Measurements from ENCODE around the gene GLI2.

DNA sequence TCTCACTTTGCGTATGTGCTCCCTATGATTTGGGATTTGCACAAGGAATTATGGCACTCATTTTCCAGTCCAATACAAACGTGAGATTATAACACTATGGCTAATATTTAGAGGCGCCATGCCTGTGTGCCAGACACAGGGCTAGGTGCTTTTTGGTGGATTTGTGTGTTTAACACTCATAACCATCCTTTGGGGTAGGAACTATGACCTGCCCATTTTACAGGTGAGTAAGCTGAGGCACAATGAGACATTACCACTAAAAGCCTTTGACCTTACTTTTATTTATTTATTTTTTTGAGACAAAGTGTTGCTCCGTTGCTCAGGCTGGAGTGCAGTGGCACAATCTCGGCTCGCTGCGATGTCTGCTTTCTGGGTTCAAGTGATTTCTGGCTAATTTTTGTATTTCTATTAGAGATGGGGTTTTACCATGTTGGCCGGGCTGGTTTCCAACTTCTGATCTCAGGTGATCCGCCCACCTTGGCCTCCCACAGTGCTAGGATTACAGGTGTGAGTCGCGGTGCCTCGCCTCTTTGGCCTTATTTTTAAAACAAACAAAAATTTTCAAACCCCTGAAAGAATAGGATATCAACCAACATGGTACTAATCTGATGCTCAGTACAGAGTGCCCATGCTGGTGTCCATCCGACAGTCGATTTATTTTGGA, 26.6 kb upstream of the GLI2 start:
- TF ChIP-seq, protein P1, sequence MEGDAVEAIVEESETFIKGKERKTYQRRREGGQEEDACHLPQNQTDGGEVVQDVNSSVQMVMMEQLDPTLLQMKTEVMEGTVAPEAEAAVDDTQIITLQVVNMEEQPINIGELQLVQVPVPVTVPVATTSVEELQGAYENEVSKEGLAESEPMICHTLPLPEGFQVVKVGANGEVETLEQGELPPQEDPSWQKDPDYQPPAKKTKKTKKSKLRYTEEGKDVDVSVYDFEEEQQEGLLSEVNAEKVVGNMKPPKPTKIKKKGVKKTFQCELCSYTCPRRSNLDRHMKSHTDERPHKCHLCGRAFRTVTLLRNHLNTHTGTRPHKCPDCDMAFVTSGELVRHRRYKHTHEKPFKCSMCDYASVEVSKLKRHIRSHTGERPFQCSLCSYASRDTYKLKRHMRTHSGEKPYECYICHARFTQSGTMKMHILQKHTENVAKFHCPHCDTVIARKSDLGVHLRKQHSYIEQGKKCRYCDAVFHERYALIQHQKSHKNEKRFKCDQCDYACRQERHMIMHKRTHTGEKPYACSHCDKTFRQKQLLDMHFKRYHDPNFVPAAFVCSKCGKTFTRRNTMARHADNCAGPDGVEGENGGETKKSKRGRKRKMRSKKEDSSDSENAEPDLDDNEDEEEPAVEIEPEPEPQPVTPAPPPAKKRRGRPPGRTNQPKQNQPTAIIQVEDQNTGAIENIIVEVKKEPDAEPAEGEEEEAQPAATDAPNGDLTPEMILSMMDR (conservative IDR thresholded peaks at IDR 0.05; ENCODE audit: low read length) = no peak
- TF ChIP-seq EZH2phosphoT487 (IDR thresholded peaks at IDR 0.05; ENCODE audit: borderline replicate concordance, low read depth, low read length) = no peak
